Posterior vena cava (tissue), 2 donors: ENCODE data around the gene RGS6. TPM values are rescaled to one million over a fixed set of nuclear protein-coding genes. Genes with fewer than 3 reads are reported as not detected.

Experiments used
- DNase-seq: peaks from one replicate; pipeline ENCODE4 v3.0.0-alpha.2; 2020; ENCODE audit warnings: low spot score
- intact Hi-C, 2 donors: fragments of 100-400 bp; cut with DNase I; formaldehyde crosslinking; loops; one replicate each; pipeline versions ENCODE4 v1.14.1 to v1.14.2; 2022 to 2023
- total RNA-seq, 2 donors: library from RNA; stranded (reverse); fragmentation: NEBNext Ultra II Directional; extraction: Animal tissue kit (Norgen Biotek cat#: 25700); gene quantifications; one replicate each; pipeline ENCODE4 v1.2.1, GENCODE V29; 2021
- donor health status: DM: yes; HTN: yes; CAD: no.
- donor health status: DM: yes; HTN: yes; CAD: no.

The RGS6 gene
- total RNA-seq, 2 donors from 2014 or later: 1.1 to 2.0 TPM

- no peak for DNase-seq
- intact Hi-C loops: loop anchor here in 1 of 2 donors (2.0 kb wide), 1 partner anchor 75 kb away; no protein-coding TSS in a partner anchor
These were observed 251.4 kb downstream of the RGS6 start for GRCh38 chr14:72183631-72184030.

GRCh38 chr14:72186523-72186922 lies 254.3 kb downstream of the RGS6 start:
- intact Hi-C loops: no loop called here
- no peak for DNase-seq

- intact Hi-C loops: no loop called here
- DNase-seq: no peak
These were observed 264.2 kb downstream of the RGS6 start for GRCh38 chr14:72196237-72197015.

GRCh38 chr14:72201645-72202044 lies 269.4 kb downstream of the RGS6 start:
- intact Hi-C loops: no loop called here
- no peak for DNase-seq

GRCh38 chr14:72213424-72213823 lies 281.2 kb downstream of the RGS6 start:
- intact Hi-C loops: no loop called here

GRCh38 chr14:72215080-72215479 lies 282.9 kb downstream of the RGS6 start:
- DNase-seq: no peak
- intact Hi-C loops: no loop called here

More at GRCh38 chr14:72213424-72213823, 281.2 kb downstream of the RGS6 start:
- no peak for DNase-seq

GRCh38 chr14:72217135-72217534 lies 284.9 kb downstream of the RGS6 start:
- intact Hi-C loops: no loop called here
- DNase-seq: no peak

- DNase-seq: no peak
- intact Hi-C loops: no loop called here
These were observed 289.8 kb downstream of the RGS6 start for GRCh38 chr14:72222046-72222445.

- intact Hi-C loops: no loop called here
- no peak for DNase-seq
These were observed 304.4 kb downstream of the RGS6 start for GRCh38 chr14:72236629-72237028.

- no peak for DNase-seq
- intact Hi-C loops: no loop called here
These were observed 305.8 kb downstream of the RGS6 start for GRCh38 chr14:72237722-72238666.

GRCh38 chr14:72243309-72244293 lies 311.4 kb downstream of the RGS6 start:
- intact Hi-C loops: loop anchor here in 1 of 2 donors (2.0 kb wide), 1 partner anchor 77 kb away; no protein-coding TSS in a partner anchor
- no peak for DNase-seq

GRCh38 chr14:72247896-72248465 lies 315.8 kb downstream of the RGS6 start:
- no peak for DNase-seq
- intact Hi-C loops: no loop called here

GRCh38 chr14:72253503-72253902 lies 321.3 kb downstream of the RGS6 start:
- DNase-seq: no peak
- intact Hi-C loops: no loop called here

- intact Hi-C loops: no loop called here
- DNase-seq: no peak
These were observed 322.1 kb downstream of the RGS6 start for GRCh38 chr14:72254202-72254936.

GRCh38 chr14:72254937-72255472 lies 322.8 kb downstream of the RGS6 start:
- intact Hi-C loops: no loop called here
- DNase-seq: no peak

- intact Hi-C loops: no loop called here
- DNase-seq: no peak
These were observed 323.8 kb downstream of the RGS6 start for GRCh38 chr14:72256055-72256454.

GRCh38 chr14:72261068-72261467 lies 328.8 kb downstream of the RGS6 start:
- DNase-seq: no peak
- intact Hi-C loops: no loop called here

GRCh38 chr14:72262771-72263170 lies 330.5 kb downstream of the RGS6 start:
- DNase-seq: no peak
- intact Hi-C loops: no loop called here
